PC-9 (cell line): ENCODE data around the gene SF3A2. TPM values are rescaled to one million over a fixed set of nuclear protein-coding genes. Genes with fewer than 3 reads are reported as not detected.

ENCODE experiments used
- BruUV-seq: library from RNA; stranded (reverse); fragments of 400-500 nt; replicated peaks from 2 replicates; lab custom pipeline; 2021; lab: Mats Ljungman, UMichigan
- CTCF ChIA-PET: fragments of 300-600 bp; sonication (Branson Sonifier 250); formaldehyde crosslinking; loops from one replicate; lab custom pipeline; 2022; ENCODE audit warnings: antibody characterized with exemption; lab: Charles Lee
- POLR2A ChIA-PET: fragments of 300-600 bp; sonication (Branson Sonifier 250); formaldehyde crosslinking; loops from one replicate; lab custom pipeline; 2022; ENCODE audit warnings: antibody characterized with exemption; ENCODE audit not compliant: unreplicated experiment; lab: Charles Lee
- DNase-seq, 2 experiments: peaks; one replicate each; pipeline versions ENCODE4 v3.0.0 to v3.0.0-alpha.2; 2015 to 2022; ENCODE audit warnings: mixed read lengths in 1 of 2
- H2AFZ ChIP-seq: fragments of 200-600 bp; sonication (generic); 2 replicates; pipeline ENCODE4 v1.8.1; 2017; ENCODE audit warnings: antibody characterized with exemption
- H3F3A ChIP-seq: fragments of 200-600 bp; sonication (generic); 2 replicates; pipeline ENCODE4 v1.8.1; 2017; ENCODE audit warnings: antibody characterized with exemption, mild to moderate bottlenecking, low read depth; ENCODE audit not compliant: insufficient read depth
- H3K27ac ChIP-seq: fragments of 200-600 bp; sonication (generic); 2 replicates; pipeline ENCODE4 v1.6.1; 2016; ENCODE audit warnings: mixed run types
- H3K27me3 ChIP-seq: fragments of 200-600 bp; sonication (generic); 2 replicates; pipeline ENCODE4 v1.6.1; 2016; ENCODE audit warnings: low read depth, mixed run types; ENCODE audit not compliant: insufficient read depth
- H3K36me3 ChIP-seq: fragments of 200-600 bp; sonication (generic); 2 replicates; pipeline ENCODE4 v1.6.1; 2016; ENCODE audit warnings: low read depth, mixed run types
- H3K4me1 ChIP-seq: fragments of 200-600 bp; sonication (generic); replicated peaks from 2 replicates; pipeline ENCODE4 v1.6.1; 2016; ENCODE audit warnings: mixed run types; ENCODE audit not compliant: insufficient read depth
- H3K4me2 ChIP-seq: fragments of 200-600 bp; sonication (generic); 2 replicates; pipeline ENCODE4 v1.6.1; 2017; ENCODE audit warnings: mixed run types
- H3K4me3 ChIP-seq: fragments of 200-600 bp; sonication (generic); 2 replicates; pipeline ENCODE4 v1.6.1; 2016; ENCODE audit warnings: mixed run types
- H3K79me2 ChIP-seq: fragments of 200-600 bp; sonication (generic); 2 replicates; pipeline ENCODE4 v1.6.1; 2017; ENCODE audit warnings: low read depth, mixed run types
- H3K9me2 ChIP-seq: fragments of 200-600 bp; sonication (generic); 2 replicates; pipeline ENCODE4 v1.8.1; 2017; ENCODE audit warnings: mild to moderate bottlenecking; ENCODE audit not compliant: insufficient read depth
- H3K9me3 ChIP-seq: fragments of 200-600 bp; sonication (generic); 2 replicates; pipeline ENCODE4 v1.8.1; 2016; ENCODE audit warnings: low read depth; ENCODE audit not compliant: insufficient read depth
- H4K20me1 ChIP-seq: fragments of 200-600 bp; sonication (generic); 2 replicates; pipeline ENCODE4 v1.8.1; 2017; ENCODE audit not compliant: insufficient read depth
- CTCF ChIP-seq: fragments of 200-600 bp; sonication (generic); conservative IDR thresholded peaks from 2 replicates; pipeline ENCODE4 v1.6.1; 2017; ENCODE audit warnings: mixed run types, antibody characterized with exemption, mild to moderate bottlenecking, moderate library complexity
- EZH2 ChIP-seq: fragments of 200-600 bp; sonication (generic); IDR thresholded peaks from 2 replicates; pipeline ENCODE4 v1.8.0; 2017; ENCODE audit warnings: antibody characterized with exemption, low read depth
- intact Hi-C: fragments of 100-400 bp; cut with micrococcal nuclease; formaldehyde crosslinking; loops from one replicate; pipeline ENCODE4 v1.10.0; 2022; ENCODE audit not compliant: unreplicated experiment
- total RNA-seq: library from RNA; stranded (reverse); gene quantifications from 2 replicates; pipeline ENCODE4 v1.2.3, GENCODE V29; 2021

Gene SF3A2
- total RNA-seq, 1 experiment from 2014 or later, result 83.0 TPM

GRCh38 chr19:2228157-2229030, 8.2 kb upstream of the SF3A2 start:
- H3K27ac ChIP-seq, result no peak overlapping the region
- no peak for DNase-seq
- no peaks in the 10 kb centered on the region for H3K36me3 ChIP-seq
- no peaks in the 10 kb centered on the region for H3K27me3 ChIP-seq
- POLR2A ChIA-PET, result no interaction called here
- H3K9me2 ChIP-seq, result no peaks in the 10 kb centered on the region
- no peaks in the 10 kb centered on the region for H4K20me1 ChIP-seq
- no peaks in the 10 kb centered on the region for H3K4me1 ChIP-seq
- H3K4me2 ChIP-seq, result no peak overlapping the region
- H2AFZ ChIP-seq, result no peak overlapping the region
- CTCF ChIA-PET, result no interaction called here
- no peaks in the 10 kb centered on the region for H3F3A ChIP-seq
- intact Hi-C loops, result no loop called here
- H3K4me3 ChIP-seq, result no peak overlapping the region
- H3K9me3 ChIP-seq, result no peaks in the 10 kb centered on the region
- no peaks in the 10 kb centered on the region; the same call in 1 of the 2 replicates for H3K79me2 ChIP-seq
- BruUV-seq, result no TSS peak
- TF ChIP-seq CTCF (no peak), EZH2 (no peak)

GRCh38 chr19:2229103-2230032, 7.3 kb upstream of the SF3A2 start:
- Histone ChIP-seq H3K9me2 (no peaks in the 10 kb centered on the region), H3K4me2 (no peak overlapping the region), H3K36me3 (no peaks in the 10 kb centered on the region), H3K27ac (no peak overlapping the region), H3F3A (no peaks in the 10 kb centered on the region), H3K4me1 (no peaks in the 10 kb centered on the region), H4K20me1 (no peaks in the 10 kb centered on the region), H3K27me3 (no peaks in the 10 kb centered on the region), H2AFZ (no peak overlapping the region), H3K79me2 (peaks cover 8% of the 10 kb centered on the region), H3K9me3 (no peaks in the 10 kb centered on the region), H3K4me3 (no peak overlapping the region)
- ChIA-PET POLR2A (interaction anchor here (0.6 kb wide), 1 partner anchor 178 kb away, joined by 4 read pairs; no protein-coding TSS in a partner anchor), CTCF (no interaction called here)
- BruUV-seq, result no TSS peak
- no peak for TF ChIP-seq CTCF
- no peak for TF ChIP-seq EZH2
- intact Hi-C loops, result loop anchor here (10.0 kb wide), 1 partner anchor 235 kb away; no protein-coding TSS in a partner anchor
- DNase-seq, result no peak

- no peak overlapping the region for H3K27ac ChIP-seq
- intact Hi-C loops, result loop anchor here (10.0 kb wide), 1 partner anchor 235 kb away; no protein-coding TSS in a partner anchor
- H3K27me3 ChIP-seq, result no peaks in the 10 kb centered on the region
- H3K4me2 ChIP-seq, result no peak overlapping the region
- H3K36me3 ChIP-seq, result no peaks in the 10 kb centered on the region
- H3K4me3 ChIP-seq, result no peak overlapping the region
- H4K20me1 ChIP-seq, result no peaks in the 10 kb centered on the region
- H3F3A ChIP-seq, result no peaks in the 10 kb centered on the region
- no peaks in the 10 kb centered on the region for H3K9me3 ChIP-seq
- no peaks in the 10 kb centered on the region for H3K9me2 ChIP-seq
- no TSS peak for BruUV-seq
- no peak overlapping the region for H2AFZ ChIP-seq
- CTCF ChIA-PET, result no interaction called here
- POLR2A ChIA-PET, result interaction anchor here (0.6 kb wide), 2 partner anchors 47 to 179 kb away, joined by 4 read pairs; no protein-coding TSS in a partner anchor
- DNase-seq, result no peak
- no peak for TF ChIP-seq CTCF
- TF ChIP-seq EZH2, result no peak
- peaks cover 15% of the 10 kb centered on the region for H3K79me2 ChIP-seq
- H3K4me1 ChIP-seq, result no peaks in the 10 kb centered on the region
Measured at GRCh38 chr19:2230033-2230531, 6.5 kb upstream of the SF3A2 start.
